HG03521 (cell line): ENCODE data around the gene SLC6A6.
"Not testable (repeated sequence)": the region's sequence is repeated elsewhere in the genome, so short reads cannot be mapped to it uniquely, and the experiment has no call there.

Experiments
- ATAC-seq: cut with Tn5 transposase; IDR thresholded peaks from one replicate; pipeline ENCODE4 v1.9.1; 2021; ENCODE audit warnings: mild to moderate bottlenecking, moderate library complexity; ENCODE audit not compliant: unreplicated experiment

Gene SLC6A6

GRCh38 chr3:14503706-14504065, 101.3 kb downstream of the SLC6A6 start:
- ATAC-seq: no peak

- no peak for ATAC-seq
Measured at GRCh38 chr3:14505001-14505802, 102.8 kb downstream of the SLC6A6 start.

GRCh38 chr3:14505803-14506500, 103.5 kb downstream of the SLC6A6 start:
- no peak for ATAC-seq

- no peak for ATAC-seq
Measured at GRCh38 chr3:14506626-14507304, 104.4 kb downstream of the SLC6A6 start.

GRCh38 chr3:14507305-14507741, 104.9 kb downstream of the SLC6A6 start:
- no peak for ATAC-seq

GRCh38 chr3:14507757-14508504, 105.5 kb downstream of the SLC6A6 start:
- no peak for ATAC-seq

GRCh38 chr3:14508505-14508819, 106.1 kb downstream of the SLC6A6 start:
- no peak for ATAC-seq

GRCh38 chr3:14508966-14509795, 106.8 kb downstream of the SLC6A6 start:
- peak; percentile 54 for ATAC-seq

- ATAC-seq: no peak
Measured at GRCh38 chr3:14509796-14510100, 107.3 kb downstream of the SLC6A6 start.

- ATAC-seq: no peak
Measured at GRCh38 chr3:14510838-14511622, 108.6 kb downstream of the SLC6A6 start.

GRCh38 chr3:14511623-14512280, 109.3 kb downstream of the SLC6A6 start:
- ATAC-seq: no peak

GRCh38 chr3:14512281-14512941, 110.0 kb downstream of the SLC6A6 start:
- ATAC-seq: no peak

GRCh38 chr3:14512942-14513327, 110.5 kb downstream of the SLC6A6 start:
- ATAC-seq: no peak

- no peak for ATAC-seq
Measured at GRCh38 chr3:14513566-14514322, 111.3 kb downstream of the SLC6A6 start.

- no peak for ATAC-seq
Measured at GRCh38 chr3:14514323-14514720, 111.9 kb downstream of the SLC6A6 start.

- ATAC-seq: not testable (repeated sequence)
Measured at GRCh38 chr3:14515526-14515925, 113.1 kb downstream of the SLC6A6 start.

- no peak for ATAC-seq
Measured at GRCh38 chr3:14516738-14517345, 114.4 kb downstream of the SLC6A6 start.
